ENCODE data around the gene FNBP1. TPM values are rescaled to one million over a fixed set of nuclear protein-coding genes. Genes with fewer than 3 reads are reported as not detected.

The FNBP1 gene
- total RNA-seq, 2 donors from 2014 or later, result 27.2 to 53.0 TPM

Small RNAs within 50 kb of the gene (microRNA-seq; reads per million reads assigned to microRNA genes)
- 0 to 1.4 reads per million in 2 donors for gene MIR6855

Other genes starting within 250 kb of the FNBP1 start
- gene TOR1B, start 240.0 kb downstream of the FNBP1 start, total RNA-seq, result 10 to 100 TPM; 41.7 to 50.7 TPM
- 10 to 100 TPM; 30.7 to 36.9 TPM for gene TOR1A, start 219.1 kb downstream of the FNBP1 start, total RNA-seq
- gene C9orf78, start 207.9 kb downstream of the FNBP1 start, total RNA-seq, result 10 to 100 TPM; 34.6 to 41.3 TPM
- gene USP20, start 207.7 kb downstream of the FNBP1 start, total RNA-seq, result 10 to 100 TPM; 16.0 to 21.9 TPM
- 10 to 100 TPM; 44.6 to 48.6 TPM for gene GPR107, start 10.7 kb upstream of the FNBP1 start, total RNA-seq
- 10 to 100 TPM in 1 of 2 donors, 1 to 10 TPM in 1; 2.1 to 23.7 TPM for gene NCS1, start 129.2 kb upstream of the FNBP1 start, total RNA-seq
- gene HMCN2, start 222.6 kb upstream of the FNBP1 start, total RNA-seq, result 10 to 100 TPM; 19.1 to 23.3 TPM